ENCODE results near the gene OGFOD3. TPM values are rescaled to one million over a fixed set of nuclear protein-coding genes. Genes with fewer than 3 reads are reported as not detected.
"Not testable (repeated sequence)": the region's sequence is repeated elsewhere in the genome, so short reads cannot be mapped to it uniquely, and the experiment has no call there.

Gene OGFOD3
- total RNA-seq, 1 experiment from 2014 or later = 53.6 TPM

DNA sequence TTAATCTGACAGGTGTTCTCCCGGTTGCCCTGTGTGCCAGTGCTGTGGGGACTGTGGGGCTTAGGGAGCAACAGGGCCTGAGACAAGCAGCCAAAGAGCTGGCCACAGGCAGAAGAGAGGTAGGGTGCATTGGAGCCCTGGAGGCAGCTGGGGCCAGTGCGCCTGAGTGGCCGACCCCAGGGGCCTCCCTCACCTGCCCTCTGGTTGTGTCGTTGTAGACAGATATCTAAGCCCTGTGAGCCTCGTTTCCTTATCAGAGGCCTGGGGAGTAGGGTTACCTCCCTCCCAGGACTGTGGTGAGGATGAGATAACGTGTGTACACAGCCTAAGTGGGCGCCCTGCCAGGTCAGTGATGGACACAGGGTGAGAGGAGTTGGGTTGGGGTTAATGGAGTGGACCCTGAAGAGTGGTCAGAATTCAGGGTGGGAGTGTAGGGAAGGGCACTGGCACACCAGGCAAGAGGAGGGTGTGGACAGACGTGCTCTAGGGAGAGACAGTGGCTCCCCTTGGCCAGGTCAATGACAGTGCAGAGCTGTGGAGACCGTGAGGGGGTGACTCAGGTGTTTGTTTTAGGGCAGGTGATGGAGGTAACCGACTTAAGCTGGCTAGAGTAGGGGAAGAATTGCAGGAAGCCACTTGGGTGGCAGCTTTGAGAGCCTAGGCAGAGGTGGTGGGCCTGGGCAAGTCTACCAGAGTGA, 43.6 kb upstream of the OGFOD3 start:
- Histone ChIP-seq H3K9me2 (ENCODE audit: insufficient read depth) (no peaks in the 10 kb centered on the region), H3K27ac (ENCODE audit: low read depth, low read length) (no peak overlapping the region), H3K9ac (ENCODE audit: low read length) (no peak overlapping the region), H3K4me2 (ENCODE audit: low read length) (no peak overlapping the region), H3K27me3 (ENCODE audit: insufficient read depth, low read length) (no peaks in the 10 kb centered on the region), H2AFZ (ENCODE audit: low read depth, low read length, poor library complexity, severe bottlenecking) (no peak overlapping the region), H3K4me1 (ENCODE audit: control insufficient read depth in 1 of 2, insufficient read depth in 2 of 2, low read length in 2 of 2) (peaks cover 8 to 18% of the 10 kb centered on the region in 2 experiments; a peak in 3 of 4 replicates), H3K79me2 (ENCODE audit: insufficient read depth, low read length) (peaks cover 5% of the 10 kb centered on the region; the same call in 1 of the 2 replicates), H3K9me3 (ENCODE audit: control insufficient read depth in 1 of 2, insufficient read depth in 1 of 2, low read depth in 1 of 2, low read length in 2 of 2) (no peaks in the 10 kb centered on the region), H3K36me3 (ENCODE audit: control insufficient read depth in 1 of 2, insufficient read depth in 2 of 2, low read length in 2 of 2) (peaks cover 14 to 34% of the 10 kb centered on the region in 2 experiments; a peak in 3 of 4 replicates), H3K4me3 (replicated peaks in 1 of 2; ENCODE audit: low read depth in 1 of 2, low read length in 2 of 2) (no peak overlapping the region), H4K20me1 (ENCODE audit: insufficient read depth) (no peaks in the 10 kb centered on the region)
- ChIA-PET CTCF (no interaction called here), POLR2A (no interaction called here), RAD21 (ENCODE audit: low non-redundant PET in 1 of 2, low total read pairs in 2 of 2, uncharacterized antibody in 2 of 2, unreplicated experiment in 2 of 2) (no interaction called here)
- ATAC-seq (no peak), DNase-seq (ENCODE audit: low read depth, low spot score) (no peak)
- no TSS peak for BruUV-seq (replicated peaks)
- intact Hi-C loops (cut with micrococcal nuclease) = no loop called here
- TF ChIP-seq JUND (IDR thresholded peaks at IDR 0.05) (no peak), CEBPB (IDR thresholded peaks at IDR 0.05; ENCODE audit: low read depth) (no peak), RAD21 (IDR thresholded peaks at IDR 0.05; ENCODE audit: low read depth) (no peak), ZFX (IDR thresholded peaks at IDR 0.05) (no peak), ZNF274 (IDR thresholded peaks at IDR 0.05; ENCODE audit: low read depth, low read length) (no peak), SRF (IDR thresholded peaks at IDR 0.05; ENCODE audit: low read depth) (no peak), SIN3A (IDR thresholded peaks at IDR 0.05; ENCODE audit: low read depth) (no peak), ELF1 (IDR thresholded peaks at IDR 0.05; ENCODE audit: borderline replicate concordance, low read depth) (no peak), EGR1 (IDR thresholded peaks at IDR 0.05; ENCODE audit: low read depth) (no peak), MAX (IDR thresholded peaks at IDR 0.05) (no peak), YY1 (IDR thresholded peaks at IDR 0.05; ENCODE audit: extremely low read depth, insufficient replicate concordance, low read depth, low read length) (no peak), POLR2AphosphoS5 (IDR thresholded peaks at IDR 0.05; ENCODE audit: low read depth, low read length) (no peak), EZH2 (IDR thresholded peaks at IDR 0.05) (no peak), EZH2phosphoT487 (IDR thresholded peaks at IDR 0.05; ENCODE audit: borderline replicate concordance) (no peak)
- TF ChIP-seq, protein P1, sequence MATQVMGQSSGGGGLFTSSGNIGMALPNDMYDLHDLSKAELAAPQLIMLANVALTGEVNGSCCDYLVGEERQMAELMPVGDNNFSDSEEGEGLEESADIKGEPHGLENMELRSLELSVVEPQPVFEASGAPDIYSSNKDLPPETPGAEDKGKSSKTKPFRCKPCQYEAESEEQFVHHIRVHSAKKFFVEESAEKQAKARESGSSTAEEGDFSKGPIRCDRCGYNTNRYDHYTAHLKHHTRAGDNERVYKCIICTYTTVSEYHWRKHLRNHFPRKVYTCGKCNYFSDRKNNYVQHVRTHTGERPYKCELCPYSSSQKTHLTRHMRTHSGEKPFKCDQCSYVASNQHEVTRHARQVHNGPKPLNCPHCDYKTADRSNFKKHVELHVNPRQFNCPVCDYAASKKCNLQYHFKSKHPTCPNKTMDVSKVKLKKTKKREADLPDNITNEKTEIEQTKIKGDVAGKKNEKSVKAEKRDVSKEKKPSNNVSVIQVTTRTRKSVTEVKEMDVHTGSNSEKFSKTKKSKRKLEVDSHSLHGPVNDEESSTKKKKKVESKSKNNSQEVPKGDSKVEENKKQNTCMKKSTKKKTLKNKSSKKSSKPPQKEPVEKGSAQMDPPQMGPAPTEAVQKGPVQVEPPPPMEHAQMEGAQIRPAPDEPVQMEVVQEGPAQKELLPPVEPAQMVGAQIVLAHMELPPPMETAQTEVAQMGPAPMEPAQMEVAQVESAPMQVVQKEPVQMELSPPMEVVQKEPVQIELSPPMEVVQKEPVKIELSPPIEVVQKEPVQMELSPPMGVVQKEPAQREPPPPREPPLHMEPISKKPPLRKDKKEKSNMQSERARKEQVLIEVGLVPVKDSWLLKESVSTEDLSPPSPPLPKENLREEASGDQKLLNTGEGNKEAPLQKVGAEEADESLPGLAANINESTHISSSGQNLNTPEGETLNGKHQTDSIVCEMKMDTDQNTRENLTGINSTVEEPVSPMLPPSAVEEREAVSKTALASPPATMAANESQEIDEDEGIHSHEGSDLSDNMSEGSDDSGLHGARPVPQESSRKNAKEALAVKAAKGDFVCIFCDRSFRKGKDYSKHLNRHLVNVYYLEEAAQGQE (IDR thresholded peaks at IDR 0.05; ENCODE audit: low read depth) = no peak
- TF ChIP-seq, protein P2, sequence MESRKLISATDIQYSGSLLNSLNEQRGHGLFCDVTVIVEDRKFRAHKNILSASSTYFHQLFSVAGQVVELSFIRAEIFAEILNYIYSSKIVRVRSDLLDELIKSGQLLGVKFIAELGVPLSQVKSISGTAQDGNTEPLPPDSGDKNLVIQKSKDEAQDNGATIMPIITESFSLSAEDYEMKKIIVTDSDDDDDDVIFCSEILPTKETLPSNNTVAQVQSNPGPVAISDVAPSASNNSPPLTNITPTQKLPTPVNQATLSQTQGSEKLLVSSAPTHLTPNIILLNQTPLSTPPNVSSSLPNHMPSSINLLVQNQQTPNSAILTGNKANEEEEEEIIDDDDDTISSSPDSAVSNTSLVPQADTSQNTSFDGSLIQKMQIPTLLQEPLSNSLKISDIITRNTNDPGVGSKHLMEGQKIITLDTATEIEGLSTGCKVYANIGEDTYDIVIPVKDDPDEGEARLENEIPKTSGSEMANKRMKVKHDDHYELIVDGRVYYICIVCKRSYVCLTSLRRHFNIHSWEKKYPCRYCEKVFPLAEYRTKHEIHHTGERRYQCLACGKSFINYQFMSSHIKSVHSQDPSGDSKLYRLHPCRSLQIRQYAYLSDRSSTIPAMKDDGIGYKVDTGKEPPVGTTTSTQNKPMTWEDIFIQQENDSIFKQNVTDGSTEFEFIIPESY (IDR thresholded peaks at IDR 0.05; ENCODE audit: extremely low read depth, insufficient replicate concordance, low read length) = no peak

GRCh38 chr17:82459936-82460335, 41.5 kb upstream of the OGFOD3 start:
- TSS peak; percentile 44 for BruUV-seq (replicated peaks)
- RAD21 ChIA-PET (ENCODE audit: low non-redundant PET in 1 of 2, low total read pairs in 2 of 2, uncharacterized antibody in 2 of 2, unreplicated experiment in 2 of 2); H3K9me2 ChIP-seq (ENCODE audit: insufficient read depth); H4K20me1 ChIP-seq (ENCODE audit: insufficient read depth); ATAC-seq; CTCF ChIA-PET; H3K9ac ChIP-seq (ENCODE audit: low read length); DNase-seq (ENCODE audit: low read depth, low spot score); H2AFZ ChIP-seq (ENCODE audit: low read depth, low read length, poor library complexity, severe bottlenecking); POLR2A ChIA-PET; H3K4me3 ChIP-seq (replicated peaks in 1 of 2; ENCODE audit: low read depth in 1 of 2, low read length in 2 of 2); H3K79me2 ChIP-seq (ENCODE audit: insufficient read depth, low read length); H3K27me3 ChIP-seq (ENCODE audit: insufficient read depth, low read length); H3K27ac ChIP-seq (ENCODE audit: low read depth, low read length); H3K9me3 ChIP-seq (ENCODE audit: control insufficient read depth in 1 of 2, insufficient read depth in 1 of 2, low read depth in 1 of 2, low read length in 2 of 2): not testable (repeated sequence)
- H3K4me1 ChIP-seq (ENCODE audit: control insufficient read depth in 1 of 2, insufficient read depth in 2 of 2, low read length in 2 of 2) = peaks cover 8 to 19% of the 10 kb centered on the region in 2 experiments; a peak in 3 of 4 replicates
- H3K36me3 ChIP-seq (ENCODE audit: control insufficient read depth in 1 of 2, insufficient read depth in 2 of 2, low read length in 2 of 2) = peaks cover 14 to 32% of the 10 kb centered on the region in 2 experiments; a peak in 3 of 4 replicates
- intact Hi-C loops (cut with micrococcal nuclease) = loop anchor here (2.0 kb wide), 1 partner anchor 35 kb away; no protein-coding TSS in a partner anchor
- H3K4me2 ChIP-seq (ENCODE audit: low read length) = peak overlapping the region; percentile 76; the same call in 1 of the 2 replicates

Data from HCT116 (cell line).